Measurements from ENCODE around the gene IRGM.
"Not testable (repeated sequence)": the region's sequence is repeated elsewhere in the genome, so short reads cannot be mapped to it uniquely, and the experiment has no call there.

Gene IRGM

GRCh38 chr5:150846308-150846653 is at the start of gene IRGM:
Gene IRGM (plus strand): TSS chr5:150846521. CDS start chr5:150848124, 1,603 bp downstream.
- not testable (repeated sequence) for DNase-seq

GRCh38 chr5:150797384-150797783 is 48.9 kb upstream of the IRGM start:
- DNase-seq: no peak

GRCh38 chr5:150801117-150801927 is 45.0 kb upstream of the IRGM start:
- DNase-seq: no peak

- DNase-seq: no peak
Observed at GRCh38 chr5:150804388-150804787, 41.9 kb upstream of the IRGM start.

DNA sequence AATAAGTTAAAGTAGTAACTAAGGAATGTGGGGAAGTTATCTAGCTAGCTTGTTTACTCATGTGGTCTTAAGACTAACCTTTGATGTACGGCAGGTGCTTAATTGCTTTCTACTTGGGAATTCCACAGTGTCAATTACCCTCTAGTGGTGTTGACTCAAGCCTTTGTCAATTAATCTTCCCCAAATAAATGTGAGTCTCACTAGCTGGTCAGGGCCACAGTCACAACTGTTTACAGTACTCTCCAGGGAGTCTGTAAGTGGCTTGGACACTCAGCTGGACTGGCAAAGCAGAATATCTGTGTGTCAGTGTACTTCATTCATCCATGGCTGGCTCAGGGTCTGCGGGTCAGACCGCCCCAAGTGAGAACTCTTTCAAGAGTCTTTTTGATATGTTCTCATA is 37.0 kb upstream of the IRGM start:
- DNase-seq: no peak

DNA sequence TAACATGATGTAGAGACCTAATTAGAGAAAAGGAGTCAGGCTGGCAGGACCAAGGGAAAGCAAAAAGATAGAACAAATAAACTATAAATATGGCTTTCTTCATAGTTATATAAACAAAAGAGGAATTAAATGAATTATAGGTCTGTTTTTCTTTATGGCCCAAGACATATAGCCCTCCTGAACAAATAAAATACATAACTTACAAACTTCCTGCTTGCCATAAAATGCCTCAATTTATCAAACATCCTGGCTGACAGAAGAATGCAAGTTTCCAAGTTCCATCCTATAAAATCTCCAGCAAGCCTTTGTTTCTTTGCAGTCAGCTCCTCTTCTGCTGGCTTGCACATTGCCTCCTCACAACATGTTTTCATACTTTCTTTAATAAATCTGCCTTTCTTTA is 31.3 kb upstream of the IRGM start:
- DNase-seq: no peak

GRCh38 chr5:150816946-150817345 is 29.4 kb upstream of the IRGM start:
- DNase-seq: no peak

DNA sequence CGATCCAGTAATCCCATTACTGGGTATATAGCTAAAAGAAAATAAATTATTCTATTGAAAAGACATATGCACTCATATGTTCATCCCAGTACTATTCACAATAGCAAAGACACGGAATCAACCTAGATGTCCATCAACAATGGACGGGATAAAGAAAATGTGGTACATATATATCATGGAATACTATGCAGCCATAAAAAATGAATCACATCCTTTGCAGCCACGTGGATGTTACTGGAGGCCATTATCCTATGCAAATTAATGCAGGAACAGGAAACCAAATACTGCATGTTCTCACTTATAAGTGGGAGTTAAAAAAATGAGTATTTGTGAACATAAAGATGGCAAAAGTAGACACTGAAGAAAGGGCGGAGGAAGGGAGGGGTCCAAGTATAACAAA is 16.6 kb upstream of the IRGM start:
- DNase-seq: no peak

- DNase-seq: not testable (repeated sequence)
Observed at GRCh38 chr5:150831821-150832220, 14.5 kb upstream of the IRGM start.

DNA sequence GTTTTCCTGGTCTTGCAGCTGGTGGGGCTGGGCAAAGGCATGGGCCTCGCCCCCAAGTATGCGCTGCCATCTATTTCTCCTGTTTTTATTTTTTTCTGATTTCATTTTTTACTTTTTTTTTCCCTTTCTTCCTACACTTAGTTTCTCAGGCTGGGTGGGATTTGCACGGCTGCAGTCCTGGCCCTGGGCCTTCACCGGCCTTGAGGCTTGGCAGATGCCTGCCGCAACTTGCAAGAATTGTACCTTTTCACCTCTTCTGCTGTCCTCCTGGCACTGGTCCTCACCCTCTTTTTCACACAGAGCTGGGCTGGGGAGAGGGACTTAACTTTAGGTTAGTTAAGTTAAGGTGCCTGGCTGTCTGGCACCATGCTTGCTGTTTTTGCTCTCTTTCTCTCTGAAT is 10.3 kb upstream of the IRGM start:
- DNase-seq: no peak

GRCh38 chr5:150836703-150837102 is 9.6 kb upstream of the IRGM start:
- no peak for DNase-seq

- DNase-seq: not testable (repeated sequence)
Observed at GRCh38 chr5:150845185-150845859, 999 bp upstream of the IRGM start.

DNA sequence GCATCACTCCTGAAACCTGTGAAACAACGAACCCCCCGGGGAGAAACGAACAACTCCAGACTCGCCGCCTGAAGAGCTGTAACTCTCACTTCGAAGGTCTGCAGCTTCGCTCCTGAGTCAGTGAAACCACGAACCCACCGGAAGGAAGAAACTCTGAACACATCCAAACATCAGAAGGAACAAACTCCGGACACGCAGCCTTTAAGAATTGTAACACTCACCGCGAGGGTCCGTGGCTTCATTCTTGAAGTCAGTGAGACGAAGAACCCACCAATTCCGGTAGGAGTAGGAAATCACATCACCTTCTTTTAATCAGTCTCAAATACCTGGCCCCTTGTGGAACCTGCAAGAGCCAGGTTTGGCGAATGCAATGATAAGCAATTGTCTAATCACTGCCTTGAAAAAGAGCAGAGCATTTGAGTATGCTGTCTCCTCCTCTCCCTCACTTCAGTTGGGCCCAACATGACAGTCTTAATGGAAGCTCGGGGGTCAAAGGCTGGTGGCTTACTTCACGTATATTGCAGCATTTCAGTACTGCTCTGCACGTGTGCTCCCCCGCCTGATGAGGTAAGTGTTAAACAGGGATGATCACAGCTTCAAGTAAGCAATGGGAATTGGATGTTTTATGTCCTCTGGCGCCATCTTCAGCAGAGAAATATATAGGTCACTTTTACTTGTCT is 473 bp downstream of the IRGM start:
- DNase-seq: peak; percentile 23

GRCh38 chr5:150847334-150847695 is 994 bp downstream of the IRGM start:
- no peak for DNase-seq

DNA sequence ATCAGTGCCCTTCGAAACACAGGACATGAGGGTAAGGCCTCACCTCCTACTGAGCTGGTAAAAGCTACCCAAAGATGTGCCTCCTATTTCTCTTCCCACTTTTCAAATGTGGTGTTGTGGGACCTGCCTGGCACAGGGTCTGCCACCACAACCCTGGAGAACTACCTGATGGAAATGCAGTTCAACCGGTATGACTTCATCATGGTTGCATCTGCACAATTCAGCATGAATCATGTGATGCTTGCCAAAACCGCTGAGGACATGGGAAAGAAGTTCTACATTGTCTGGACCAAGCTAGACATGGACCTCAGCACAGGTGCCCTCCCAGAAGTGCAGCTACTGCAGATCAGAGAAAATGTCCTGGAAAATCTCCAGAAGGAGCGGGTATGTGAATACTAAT is 1.9 kb downstream of the IRGM start:
- DNase-seq: no peak

DNA sequence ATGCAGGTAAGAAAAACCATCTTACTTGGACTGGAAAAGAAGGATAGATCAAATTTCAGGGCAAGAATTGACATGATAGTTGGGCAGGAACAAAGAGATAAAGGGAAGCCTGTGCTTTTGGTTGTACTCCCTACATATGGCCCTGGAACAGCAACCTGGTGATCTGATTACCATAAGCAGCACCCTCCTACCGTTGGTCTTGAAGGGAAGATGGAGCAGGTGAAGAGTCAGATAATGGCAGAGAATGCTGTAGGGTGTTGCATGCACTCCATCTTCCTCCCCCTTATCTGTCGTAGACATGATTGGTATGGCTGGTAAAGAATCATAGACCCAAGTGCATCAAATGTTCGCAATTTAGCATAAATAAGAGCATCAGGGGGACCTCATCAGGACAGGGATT is 4.7 kb downstream of the IRGM start:
- no peak for DNase-seq

DNA sequence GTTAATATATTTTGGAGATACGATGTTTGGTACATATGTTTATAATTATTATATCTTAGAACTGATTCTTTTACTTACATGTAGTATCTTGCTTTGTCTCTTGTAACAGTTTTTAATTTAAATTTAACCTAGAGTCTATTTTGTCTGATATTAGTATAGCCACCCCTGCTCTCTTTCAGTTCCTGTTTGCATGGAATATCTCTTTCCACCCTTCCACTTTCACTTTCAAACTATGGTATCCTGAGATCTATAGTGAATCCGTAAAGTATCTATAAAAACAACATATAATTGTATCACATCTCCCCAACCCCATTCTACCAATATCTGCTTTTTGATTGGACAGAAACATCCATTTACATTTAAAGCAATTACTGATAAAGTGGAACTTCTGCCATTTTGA is 7.2 kb downstream of the IRGM start:
- DNase-seq: no peak

DNA sequence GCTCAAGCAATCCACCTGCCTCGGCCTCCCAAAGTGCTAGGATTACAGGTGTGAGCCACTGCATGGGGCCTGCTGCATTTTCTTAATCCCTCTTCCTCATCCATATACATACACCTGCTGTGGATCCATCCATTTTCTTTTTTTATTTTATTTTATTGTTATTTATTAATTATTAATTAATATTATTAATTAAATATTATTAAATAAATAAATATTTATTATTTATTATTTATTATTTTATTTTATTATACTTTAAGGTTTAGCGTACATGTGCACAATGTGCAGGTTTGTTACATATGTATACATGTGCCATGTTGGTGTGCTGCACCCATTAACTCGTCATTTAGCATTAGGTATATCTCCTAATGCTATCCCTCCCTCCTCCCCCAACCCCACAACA is 10.4 kb downstream of the IRGM start:
- not testable (repeated sequence) for DNase-seq

- DNase-seq: no peak
Observed at GRCh38 chr5:150860246-150860821, 14.0 kb downstream of the IRGM start.

DNA sequence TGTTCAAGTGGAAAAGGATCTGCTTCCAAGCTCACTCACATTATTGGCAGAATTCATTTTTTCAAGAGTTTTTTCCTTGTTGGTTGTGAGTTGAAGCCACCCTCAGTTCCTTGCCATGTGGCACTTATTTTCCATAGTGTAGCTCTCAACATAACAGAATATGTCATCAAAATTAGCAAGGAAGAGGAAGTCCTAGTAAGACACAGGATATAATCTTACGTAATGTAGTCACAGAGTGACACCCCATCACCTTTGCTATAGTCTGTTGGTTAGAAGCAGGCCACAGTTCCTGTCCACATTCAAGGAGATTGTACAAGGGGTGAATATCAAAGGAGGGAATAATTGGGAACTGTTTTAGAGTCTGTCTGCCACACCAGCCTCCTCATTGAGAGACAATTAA is 15.7 kb downstream of the IRGM start:
- DNase-seq: no peak

- no peak for DNase-seq
Observed at GRCh38 chr5:150879358-150879757, 33.0 kb downstream of the IRGM start.

- DNase-seq: no peak
Observed at GRCh38 chr5:150895431-150896428, 49.4 kb downstream of the IRGM start.

Data from 8988T (cell line).